CD4-positive, alpha-beta T cell treated with Interleukin-12 subunit alpha and Interleukin-12 subunit beta, for 1 hour (primary cell): ENCODE results near the gene PPA1.
"Not testable (repeated sequence)": the region's sequence is repeated elsewhere in the genome, so short reads cannot be mapped to it uniquely, and the experiment has no call there.

ENCODE experiments used
- DNase-seq: peaks from one replicate; pipeline ENCODE4 v3.0.0-alpha.2; 2020

PPA1 gene

GRCh38 chr10:70233109-70233938 lies at the start of gene PPA1:
Gene PPA1 (minus strand): TSS chr10:70233429. CDS start chr10:70233327, 102 bp downstream.
- peak; percentile 99 for DNase-seq

GRCh38 chr10:70281609-70282008 lies 48.4 kb upstream of the PPA1 start:
- DNase-seq, result no peak

GRCh38 chr10:70280099-70280498 lies 46.9 kb upstream of the PPA1 start:
- DNase-seq, result no peak

GRCh38 chr10:70277396-70278030 lies 44.3 kb upstream of the PPA1 start:
- DNase-seq, result no peak

DNA sequence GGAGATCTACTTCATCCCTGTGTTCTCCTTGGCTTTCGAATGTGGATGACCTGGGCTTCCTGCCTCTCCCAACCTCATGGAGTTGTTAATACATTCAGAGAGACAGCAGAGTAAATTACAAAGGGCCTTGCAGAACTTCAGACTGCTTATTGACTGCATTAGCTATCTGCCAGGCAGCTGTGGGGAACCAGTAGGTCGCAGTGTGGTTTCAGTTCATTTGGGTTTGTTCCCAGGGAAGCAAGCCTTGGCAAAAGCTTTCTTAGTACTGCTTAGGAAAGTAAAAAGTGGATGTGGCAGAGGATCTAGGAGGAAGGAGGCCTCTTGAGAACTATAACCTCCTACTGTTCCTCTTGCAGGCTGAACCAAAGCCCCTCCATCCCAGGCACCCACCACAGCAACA lies 41.4 kb upstream of the PPA1 start:
- no peak for DNase-seq

GRCh38 chr10:70272925-70273316 lies 39.7 kb upstream of the PPA1 start:
- peak; percentile 55 for DNase-seq

DNA sequence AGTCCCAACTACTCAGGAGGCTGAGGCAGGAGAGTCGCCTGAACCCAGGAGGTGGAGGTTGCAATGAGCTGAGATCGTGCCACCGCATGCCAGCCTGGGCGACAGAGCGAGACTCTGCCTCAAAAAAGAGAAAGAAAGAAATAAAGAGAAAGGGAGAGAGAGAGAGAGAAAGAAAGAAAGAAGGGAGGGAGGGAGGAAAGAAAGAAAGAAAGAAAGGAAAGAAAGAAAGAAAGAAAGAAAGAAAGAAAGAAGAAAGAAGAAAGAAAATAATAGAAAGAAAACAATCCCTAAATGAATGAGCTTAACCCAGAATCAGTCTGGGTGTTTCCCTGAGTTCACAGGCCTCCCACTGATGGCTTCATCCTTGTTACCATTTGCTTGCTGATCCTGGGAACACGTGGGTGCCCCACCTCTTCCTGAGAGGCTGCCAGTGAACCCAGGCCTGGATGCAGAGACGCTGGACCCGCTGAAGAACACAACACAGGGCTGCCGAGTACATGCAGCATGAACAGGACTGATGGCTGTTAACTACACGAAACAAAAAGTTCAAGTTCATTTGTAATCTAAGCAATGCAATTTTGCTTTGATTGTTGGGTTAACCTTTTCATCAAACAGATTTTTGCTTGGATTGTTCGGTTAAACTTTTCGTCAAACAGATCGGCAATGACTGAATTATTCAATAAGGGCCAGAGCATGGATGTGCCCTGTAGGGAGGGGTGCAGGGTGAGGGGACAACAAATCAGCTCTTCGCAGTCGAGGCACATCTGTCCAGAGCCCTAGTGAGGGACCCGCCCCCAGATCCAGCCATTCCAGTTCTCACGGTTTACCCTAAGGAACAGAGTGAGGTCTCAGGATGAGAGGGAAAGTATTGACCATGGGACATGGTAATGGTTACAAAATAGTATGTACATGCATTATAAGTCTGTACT lies 39.0 kb upstream of the PPA1 start:
- no peak for DNase-seq

DNA sequence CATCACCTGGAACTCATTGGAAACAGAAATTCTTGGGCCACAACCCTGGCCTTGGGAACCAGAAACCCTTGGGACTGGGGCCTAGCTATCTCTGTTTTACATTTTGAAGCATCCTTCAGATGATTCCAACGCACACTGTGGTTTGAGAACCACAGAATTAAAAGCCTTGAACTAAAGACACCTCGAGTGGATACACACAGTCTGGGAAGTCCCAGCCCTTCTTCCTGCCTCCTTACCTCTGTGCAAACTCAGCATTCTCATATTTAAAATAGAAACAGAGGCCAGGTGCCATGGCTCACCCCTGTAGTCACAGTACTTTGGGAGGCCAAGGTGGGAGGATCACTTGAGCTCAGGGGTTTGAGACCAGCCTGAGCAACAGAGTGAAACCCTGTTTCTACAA lies 37.7 kb upstream of the PPA1 start:
- DNase-seq, result no peak

- no peak for DNase-seq
Observed at GRCh38 chr10:70269741-70270140, 36.5 kb upstream of the PPA1 start.

DNA sequence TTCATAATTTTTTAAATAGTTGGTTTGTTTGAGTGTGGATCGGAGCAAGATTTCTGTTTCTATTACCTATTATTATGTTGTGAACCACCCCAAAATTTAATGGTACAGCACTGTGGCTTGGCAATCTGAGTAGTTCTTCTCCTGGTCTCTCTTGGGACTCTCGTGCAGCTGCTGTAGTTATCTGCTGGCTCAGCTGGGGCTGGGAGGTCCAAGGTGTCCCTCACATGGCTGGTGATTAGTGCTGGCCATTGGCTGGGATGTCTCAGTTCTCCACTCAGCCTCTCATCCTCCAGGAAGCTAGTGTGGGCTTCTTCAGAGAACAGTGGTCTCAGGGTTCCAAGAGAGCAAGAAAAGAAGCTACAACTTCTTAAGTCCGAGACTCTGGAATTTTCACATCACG lies 35.1 kb upstream of the PPA1 start:
- DNase-seq, result no peak

DNA sequence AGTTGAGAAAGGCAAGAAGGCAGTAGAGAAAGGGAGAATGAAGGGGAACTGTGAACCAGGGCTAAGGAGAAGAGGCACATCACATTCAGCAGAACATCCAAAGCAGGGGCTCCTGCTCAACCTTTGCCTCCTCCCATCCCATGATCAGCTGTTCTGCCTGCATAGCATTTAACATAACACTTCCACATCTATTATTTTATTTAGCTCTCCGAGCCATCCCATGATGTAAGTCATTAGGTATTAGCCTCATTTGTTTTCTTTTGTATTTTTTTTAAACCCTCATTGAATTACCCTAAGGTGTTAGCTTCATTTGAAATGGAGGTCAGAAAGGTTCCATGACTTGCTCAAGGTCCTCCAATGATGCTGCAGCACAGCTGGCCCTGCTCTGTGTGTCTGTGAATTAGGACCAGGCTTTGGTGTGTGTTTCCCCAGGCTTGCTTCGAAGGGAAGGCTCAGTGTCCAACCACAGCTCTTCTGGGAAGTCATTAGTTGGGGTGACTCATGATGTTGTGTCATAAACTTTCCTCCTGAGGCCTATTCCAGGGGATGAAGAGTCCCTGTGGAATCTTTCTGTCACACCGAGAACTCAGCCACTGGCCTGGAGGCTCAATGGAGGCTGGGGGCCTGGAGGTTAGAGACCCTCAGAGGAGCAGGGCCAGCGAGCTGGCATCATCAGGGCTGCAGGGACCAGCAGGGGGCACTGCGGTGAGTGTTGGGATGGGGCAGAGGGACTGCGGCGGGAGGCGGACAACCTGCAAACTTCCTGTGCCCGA lies 34.1 kb upstream of the PPA1 start:
- DNase-seq, result no peak

DNA sequence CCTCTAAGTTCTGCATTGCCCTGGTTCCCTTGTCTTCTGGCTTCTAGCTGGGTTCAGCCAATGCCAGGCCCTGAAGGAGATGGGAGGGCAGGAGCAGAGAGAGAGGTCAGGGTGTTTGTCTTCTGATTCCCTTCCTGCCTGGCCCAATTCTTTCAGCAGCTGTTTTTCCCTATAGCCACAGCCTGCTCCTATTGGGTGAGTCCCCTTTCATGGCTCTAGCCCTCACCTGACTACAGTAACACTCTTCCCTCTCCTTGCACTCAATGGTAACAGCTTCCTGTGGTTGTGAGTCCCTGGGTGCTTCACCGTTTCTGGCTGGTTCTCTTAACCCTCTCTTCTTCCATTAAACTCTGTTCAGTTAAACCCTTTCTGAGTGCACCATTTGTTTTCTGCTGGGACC lies 33.5 kb upstream of the PPA1 start:
- DNase-seq, result no peak

GRCh38 chr10:70266056-70266455 lies 32.8 kb upstream of the PPA1 start:
- no peak for DNase-seq

DNA sequence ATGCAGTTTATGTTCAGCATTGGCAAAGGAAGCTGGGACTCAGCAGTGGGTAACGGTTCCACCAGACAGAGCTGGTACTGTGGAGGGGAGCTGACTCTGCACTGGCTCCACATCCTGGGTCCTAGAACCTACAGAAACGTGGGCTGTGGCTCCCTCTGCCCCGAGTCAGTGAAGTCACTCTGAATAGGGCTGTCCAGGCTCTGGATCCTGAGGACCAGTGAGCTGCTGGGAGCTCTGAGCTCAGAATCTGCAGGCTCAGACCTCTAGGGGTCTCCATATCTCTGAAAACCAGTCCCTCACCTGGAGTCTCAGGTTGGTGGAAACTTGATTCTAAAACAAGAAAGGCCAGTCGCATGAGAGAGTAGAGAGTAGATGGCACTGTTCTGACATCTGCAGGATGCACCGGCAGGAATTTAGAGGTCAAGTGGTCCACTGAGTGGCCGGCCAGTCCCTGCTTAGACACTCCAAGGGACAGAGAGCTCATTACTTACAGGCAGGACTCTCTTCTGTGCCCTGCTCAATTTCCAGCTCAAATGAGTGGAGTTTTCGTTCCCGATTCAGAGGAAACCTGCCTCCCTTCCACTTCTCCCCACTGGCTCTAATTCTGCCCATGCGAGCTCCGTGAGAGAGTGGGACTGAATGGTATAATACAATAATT lies 31.9 kb upstream of the PPA1 start:
- DNase-seq, result no peak

DNA sequence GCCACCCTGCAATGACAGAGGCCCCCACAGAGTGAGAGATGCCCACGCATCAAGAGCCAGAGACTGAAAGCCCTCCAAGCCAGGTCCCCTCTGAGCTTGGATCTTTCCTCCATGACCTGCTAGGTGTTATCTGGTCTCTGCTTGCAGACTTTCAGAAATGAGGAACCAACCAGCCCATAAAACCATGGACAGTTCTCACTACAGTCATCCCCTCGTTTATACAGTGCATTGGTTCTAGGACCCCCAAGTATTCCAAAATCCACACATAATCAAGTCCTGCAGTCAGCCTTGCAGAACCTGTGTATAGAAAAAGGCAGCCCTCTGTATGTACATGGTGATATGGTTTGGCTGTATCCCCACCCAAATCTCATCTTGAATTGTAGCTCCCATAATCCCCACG lies 27.5 kb upstream of the PPA1 start:
- no peak for DNase-seq

GRCh38 chr10:70260259-70260658 lies 27.0 kb upstream of the PPA1 start:
- DNase-seq, result no peak

DNA sequence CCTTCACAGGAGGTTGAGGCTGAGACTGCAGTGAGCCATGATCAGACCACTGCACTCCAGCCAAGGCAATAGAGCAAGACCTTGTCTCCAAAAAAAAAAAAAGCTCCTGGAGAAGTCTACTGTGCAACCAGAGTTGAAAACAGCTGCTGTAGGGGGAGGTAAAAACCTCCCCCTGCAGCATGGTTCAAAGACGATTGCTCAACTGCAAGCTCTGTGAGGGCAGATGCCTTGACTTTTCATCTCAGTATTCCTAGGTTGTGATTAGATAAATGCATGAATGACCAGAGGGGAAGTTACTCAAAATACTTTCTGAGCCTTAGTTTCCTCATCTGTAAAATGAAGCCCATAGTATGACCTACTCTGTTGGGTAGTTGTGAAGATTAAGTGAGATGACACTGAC lies 25.0 kb upstream of the PPA1 start:
- no peak for DNase-seq

DNA sequence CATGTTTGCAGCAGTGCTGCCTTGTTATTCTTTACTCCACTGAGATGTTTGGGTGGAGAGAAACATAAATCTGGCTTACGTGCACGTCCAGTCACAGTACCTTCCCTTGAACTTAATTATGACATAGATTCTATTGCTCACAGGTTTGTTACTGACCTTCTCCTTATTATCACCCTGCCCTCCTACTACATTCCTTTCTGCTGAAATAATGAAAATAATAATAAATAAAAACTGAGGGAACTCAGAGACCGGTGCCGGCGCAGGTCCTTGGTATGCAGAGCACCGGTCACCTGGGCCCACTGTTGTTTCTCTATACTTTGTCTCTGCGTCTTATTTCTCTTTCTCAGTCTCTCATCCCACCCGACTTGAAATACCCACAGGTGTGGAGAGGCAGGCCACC lies 24.6 kb upstream of the PPA1 start:
- not testable (repeated sequence) for DNase-seq

- no peak for DNase-seq
Observed at GRCh38 chr10:70256463-70256862, 23.2 kb upstream of the PPA1 start.

DNA sequence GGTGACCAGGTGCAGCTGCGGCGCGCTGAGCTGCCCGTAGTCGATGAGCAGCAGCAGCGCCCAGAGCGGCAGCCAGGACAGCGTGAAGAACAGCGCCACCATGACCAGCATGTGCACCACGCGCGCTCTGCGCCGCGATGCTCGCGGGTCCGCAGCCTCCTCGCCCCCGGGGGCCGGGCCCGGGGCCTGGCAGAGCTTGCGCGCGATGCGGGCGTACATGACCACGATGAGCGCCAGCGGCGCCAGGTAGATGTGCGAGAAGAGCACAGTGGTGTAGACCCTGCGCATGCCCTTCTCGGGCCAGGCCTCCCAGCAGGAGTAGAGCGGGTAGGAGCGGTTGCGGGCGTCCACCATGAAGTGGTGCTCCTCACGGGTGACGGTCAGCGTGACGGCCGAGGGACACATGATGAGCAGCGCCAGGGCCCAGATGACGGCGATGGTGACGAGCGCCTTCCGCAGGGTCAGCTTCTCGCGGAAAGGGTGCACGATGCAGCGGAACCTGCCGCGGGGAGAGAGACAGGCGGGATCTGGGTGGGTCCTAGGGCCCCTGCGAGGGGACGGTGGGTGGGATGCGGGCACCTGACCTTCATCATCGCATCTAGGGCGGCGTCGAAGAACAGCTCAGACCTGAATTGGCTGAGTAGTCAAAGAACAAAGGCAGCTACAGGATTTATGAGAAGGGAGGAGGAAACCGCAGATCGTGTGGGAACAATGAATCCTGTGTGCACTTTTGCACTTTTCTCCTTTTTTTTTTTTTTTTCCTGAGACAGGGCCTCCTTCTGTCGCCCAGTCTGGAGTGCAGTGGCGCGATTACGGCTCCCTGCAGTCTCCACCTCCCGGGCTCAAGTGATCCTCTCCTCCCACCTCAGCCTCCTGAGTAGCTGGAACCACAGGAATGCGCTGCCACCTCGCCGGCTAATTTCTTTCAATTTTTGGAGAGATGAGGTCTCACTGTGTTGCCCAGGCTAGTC lies 22.4 kb upstream of the PPA1 start:
- no peak for DNase-seq

- no peak for DNase-seq
Observed at GRCh38 chr10:70254778-70255328, 21.6 kb upstream of the PPA1 start.
